ENCODE data around the gene CITED2. TPM values are rescaled to one million over a fixed set of nuclear protein-coding genes. Genes with fewer than 3 reads are reported as not detected.
A peak's percentile ranks its signal among the peaks of the same experiment; 100 is the strongest.

Gene CITED2
- total and polyA plus RNA-seq, 2 experiments from 2014 or later, result 26.6 to 76.9 TPM

GRCh38 chr6:139388384-139388783, 13.9 kb upstream of the CITED2 start:
- H3K79me2 ChIP-seq (replicated peaks; ENCODE audit: insufficient read depth), result no peaks in the 10 kb centered on the region
- no peaks in the 10 kb centered on the region for H3K36me3 ChIP-seq (ENCODE audit: insufficient read depth)
- Mint-ChIP-seq H3K9me3 (no peaks in the 10 kb centered on the region), H3K27ac (no peak overlapping the region), H3K4me3 (no peak overlapping the region), H3K36me3 (ENCODE audit: low read depth) (no peaks in the 10 kb centered on the region), H3K27me3 (ENCODE audit: insufficient read depth, low read depth, poor library complexity) (peaks cover 4% of the 10 kb centered on the region), H3K4me1 (no peaks in the 10 kb centered on the region)
- DNase-seq (ENCODE audit: low spot score), result no peak
- H3K9me2 ChIP-seq (ENCODE audit: insufficient read depth), result no peaks in the 10 kb centered on the region
- H3K27me3 ChIP-seq (ENCODE audit: insufficient read depth), result peaks cover 12% of the 10 kb centered on the region
- H3K4me3 ChIP-seq, result no peak overlapping the region
- H3F3A ChIP-seq (replicated peaks; ENCODE audit: low read depth), result no peaks in the 10 kb centered on the region
- TF ChIP-seq ZNF331 (CRISPR knock-in tag; IDR thresholded peaks at IDR 0.05; ENCODE audit: low read depth), result no peak
- no peak for TF ChIP-seq POLR2AphosphoS5 (IDR thresholded peaks at IDR 0.05; ENCODE audit: low read depth)
- TF ChIP-seq ZNF114 (CRISPR knock-in tag; IDR thresholded peaks at IDR 0.05), result no peak
- TF ChIP-seq REST (IDR thresholded peaks at IDR 0.05; ENCODE audit: unreplicated experiment), result no peak
- TF ChIP-seq CTCF (conservative IDR thresholded peaks at IDR 0.05; ENCODE audit: low read depth in 2 of 2), result no peak
- no peak overlapping the region for H3K4me2 ChIP-seq
- ATAC-seq, result no peak
- H3K4me1 ChIP-seq (ENCODE audit: insufficient read depth), result no peaks in the 10 kb centered on the region
- H2AFZ ChIP-seq, result no peak overlapping the region
- H4K20me1 ChIP-seq (replicated peaks; ENCODE audit: insufficient read depth), result no peaks in the 10 kb centered on the region
- no peak overlapping the region for H3K27ac ChIP-seq (ENCODE audit: low read depth)

- Histone ChIP-seq H3K36me3 (ENCODE audit: insufficient read depth) (no peaks in the 10 kb centered on the region), H3K4me3 (no peak overlapping the region), H3K4me2 (no peak overlapping the region), H3K4me1 (ENCODE audit: insufficient read depth) (no peaks in the 10 kb centered on the region), H3K27ac (ENCODE audit: low read depth) (no peak overlapping the region), H2AFZ (peak overlapping the region; percentile 32; the same call in 1 of the 2 replicates), H4K20me1 (replicated peaks; ENCODE audit: insufficient read depth) (no peaks in the 10 kb centered on the region), H3K27me3 (ENCODE audit: insufficient read depth) (no peaks in the 10 kb centered on the region), H3K9me2 (ENCODE audit: insufficient read depth) (no peaks in the 10 kb centered on the region), H3K79me2 (replicated peaks; ENCODE audit: insufficient read depth) (no peaks in the 10 kb centered on the region), H3F3A (replicated peaks; ENCODE audit: low read depth) (no peaks in the 10 kb centered on the region)
- ATAC-seq, result no peak
- TF ChIP-seq ETS1 (IDR thresholded peaks at IDR 0.05) (no peak), EZH2phosphoT487 (IDR thresholded peaks at IDR 0.05; ENCODE audit: unreplicated experiment) (no peak), ZNF331 (CRISPR knock-in tag; IDR thresholded peaks at IDR 0.05; ENCODE audit: low read depth) (no peak), ZNF114 (CRISPR knock-in tag; IDR thresholded peaks at IDR 0.05) (no peak)
- H3K36me3 Mint-ChIP-seq (ENCODE audit: low read depth), result no peaks in the 10 kb centered on the region
- no peak overlapping the region for H3K27ac Mint-ChIP-seq
- H3K4me1 Mint-ChIP-seq, result no peaks in the 10 kb centered on the region
- no peaks in the 10 kb centered on the region for H3K27me3 Mint-ChIP-seq (ENCODE audit: insufficient read depth, low read depth, poor library complexity)
- H3K4me3 Mint-ChIP-seq, result no peak overlapping the region
- DNase-seq (ENCODE audit: low spot score), result no peak
- 0 out of 3 replicates have a peak, but pooled peaks cover 3% of the 10 kb centered on the region for H3K9me3 Mint-ChIP-seq
Measured at GRCh38 chr6:139386404-139386803, 12.0 kb upstream of the CITED2 start.
